Measurements from ENCODE around the gene INPP5J.
A peak's percentile ranks its signal among the peaks of the same experiment; 100 is the strongest.

The INPP5J gene

DNA sequence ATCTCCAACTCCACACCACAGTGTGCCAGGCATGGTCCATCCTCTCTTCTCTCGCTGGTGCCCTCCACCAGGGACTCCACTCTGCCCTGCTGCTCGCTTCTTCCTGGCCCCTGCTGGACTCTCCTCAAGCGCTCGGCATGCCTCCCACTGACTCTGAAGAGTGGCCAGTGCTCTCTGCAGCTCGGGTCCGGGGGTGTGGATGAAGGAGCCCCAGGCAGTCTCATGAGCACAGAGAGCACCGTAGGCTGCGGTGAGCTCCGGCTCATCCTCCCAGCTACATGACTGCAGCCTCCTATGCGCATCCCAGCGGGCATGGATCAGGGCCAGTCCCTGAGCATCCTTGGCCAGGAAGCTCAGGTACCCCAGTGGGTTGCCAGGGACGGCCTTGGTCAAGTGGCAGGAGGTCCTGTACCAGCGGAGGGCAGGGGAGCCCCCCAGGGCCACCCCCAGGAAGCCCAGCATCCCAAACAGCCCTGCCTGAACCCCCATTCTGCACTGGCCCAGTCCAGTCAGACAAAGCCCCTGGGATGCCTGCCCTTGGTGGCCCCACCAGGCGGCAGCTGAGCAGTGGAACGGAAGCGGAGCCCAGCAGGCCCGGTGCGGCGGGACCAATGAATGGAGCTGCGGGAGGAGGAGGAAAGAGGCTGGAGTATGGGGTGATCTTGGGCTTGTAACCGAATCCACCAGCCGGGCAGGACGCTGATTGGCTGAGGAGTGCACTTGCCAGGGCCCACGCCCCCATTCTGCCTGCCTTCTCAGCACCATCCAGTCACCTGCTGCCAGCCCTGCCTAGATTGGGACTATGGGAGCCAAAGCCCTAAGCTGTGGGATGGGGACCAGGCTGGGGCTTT, 17.3 kb downstream of the INPP5J start, which contains the start of gene PLA2G3:
Gene PLA2G3 (minus strand): TSS at position 643 of the 851 bp plus-strand sequence. CDS start 154 bp downstream, at position 489.
- no peaks in the 10 kb centered on the region for H3K4me1 ChIP-seq (ENCODE audit: control insufficient read depth, insufficient read depth, low read length, unreplicated experiment)
- H3K79me2 ChIP-seq (ENCODE audit: control insufficient read depth, insufficient read depth, low read length, unreplicated experiment), result no peaks in the 10 kb centered on the region
- no peak within 1 kb of the TSS for H3K4me3 ChIP-seq (ENCODE audit: low read depth, low read length)
- no peaks in the 10 kb centered on the region for H3K36me3 ChIP-seq (ENCODE audit: insufficient read depth, low read length)
- H3K27ac ChIP-seq (ENCODE audit: low read depth, low read length), result no peak within 1 kb of the TSS
- no peak within 1 kb of the TSS for H2AFZ ChIP-seq (ENCODE audit: low read length, unreplicated experiment)
- H3K27me3 ChIP-seq (ENCODE audit: insufficient read depth, low read length), result peaks cover 23% of the 10 kb centered on the region

DNA sequence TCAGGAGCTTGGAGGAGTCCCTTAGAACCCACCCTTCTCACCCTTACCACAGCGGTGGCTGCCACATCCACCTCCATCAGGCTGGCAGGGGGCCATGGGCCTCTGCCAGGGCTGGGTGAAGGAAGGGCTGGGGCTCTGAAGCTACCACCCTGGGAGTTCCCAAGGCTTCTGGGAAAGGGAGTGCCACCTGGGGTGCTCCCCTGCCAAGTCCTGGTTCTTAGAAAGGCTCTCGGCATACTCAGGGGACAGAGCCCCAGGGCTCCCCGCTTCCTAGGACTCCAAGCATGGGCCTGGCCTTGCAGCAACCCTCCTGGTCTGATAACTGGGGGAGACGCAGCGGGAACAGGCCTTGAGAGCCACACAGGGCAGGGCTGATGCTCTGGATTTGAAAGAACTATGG, 18.0 kb downstream of the INPP5J start:
- no peaks in the 10 kb centered on the region for H3K79me2 ChIP-seq (ENCODE audit: control insufficient read depth, insufficient read depth, low read length, unreplicated experiment)
- H3K4me1 ChIP-seq (ENCODE audit: control insufficient read depth, insufficient read depth, low read length, unreplicated experiment), result no peaks in the 10 kb centered on the region
- no peak overlapping the region for H3K27ac ChIP-seq (ENCODE audit: low read depth, low read length)
- H3K4me3 ChIP-seq (ENCODE audit: low read depth, low read length), result no peak overlapping the region
- H3K36me3 ChIP-seq (ENCODE audit: insufficient read depth, low read length), result no peaks in the 10 kb centered on the region
- peaks cover 23% of the 10 kb centered on the region for H3K27me3 ChIP-seq (ENCODE audit: insufficient read depth, low read length)
- H2AFZ ChIP-seq (ENCODE audit: low read length, unreplicated experiment), result no peak overlapping the region

DNA sequence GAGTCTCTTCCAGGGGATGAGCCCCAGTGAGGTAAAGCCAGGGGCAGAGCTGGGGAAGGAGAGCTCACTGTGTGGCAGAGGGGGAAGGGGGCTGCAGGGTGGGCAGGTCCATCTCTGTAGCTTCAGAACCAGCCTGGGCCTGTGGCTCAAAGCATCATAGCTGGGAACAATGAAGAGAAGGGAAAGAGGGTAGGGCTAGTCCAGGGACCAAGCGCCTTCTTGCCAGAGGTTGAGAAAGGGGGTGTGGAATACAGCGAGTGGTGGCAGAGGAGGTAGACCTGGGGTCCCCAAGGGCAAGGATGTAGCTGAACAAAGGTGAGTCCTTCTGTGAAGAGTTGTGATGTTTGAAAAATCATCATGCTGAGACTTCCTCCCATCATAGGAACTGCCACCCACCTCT, 18.8 kb downstream of the INPP5J start:
- Histone ChIP-seq H2AFZ (ENCODE audit: low read length, unreplicated experiment) (no peak overlapping the region), H3K79me2 (ENCODE audit: control insufficient read depth, insufficient read depth, low read length, unreplicated experiment) (no peaks in the 10 kb centered on the region), H3K4me1 (ENCODE audit: control insufficient read depth, insufficient read depth, low read length, unreplicated experiment) (no peaks in the 10 kb centered on the region), H3K27ac (ENCODE audit: low read depth, low read length) (no peak overlapping the region), H3K36me3 (ENCODE audit: insufficient read depth, low read length) (no peaks in the 10 kb centered on the region), H3K4me3 (ENCODE audit: low read depth, low read length) (no peak overlapping the region), H3K27me3 (ENCODE audit: insufficient read depth, low read length) (peaks cover 23% of the 10 kb centered on the region)

DNA sequence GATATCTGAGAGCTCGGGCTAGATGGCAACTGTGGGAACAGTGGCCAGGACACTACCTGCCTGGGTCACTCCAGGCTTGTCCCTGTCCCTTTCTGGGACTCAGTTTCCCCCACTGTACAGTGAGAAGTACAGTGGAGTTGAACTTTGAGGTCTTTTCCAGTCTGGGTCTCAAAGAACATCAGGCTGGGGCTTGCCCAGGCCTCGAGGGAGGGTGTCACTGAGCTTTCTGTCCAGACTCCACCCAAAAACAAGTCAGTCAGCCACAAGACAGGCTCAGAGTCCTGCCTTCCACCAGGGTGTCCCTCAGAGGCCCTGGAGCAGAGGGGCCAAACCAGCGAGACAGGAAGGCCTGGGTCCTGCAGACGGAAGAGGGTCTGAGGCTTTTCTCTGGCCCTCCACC, 19.5 kb downstream of the INPP5J start:
- Histone ChIP-seq H3K27ac (ENCODE audit: low read depth, low read length) (no peak overlapping the region), H3K36me3 (ENCODE audit: insufficient read depth, low read length) (no peaks in the 10 kb centered on the region), H3K4me1 (ENCODE audit: control insufficient read depth, insufficient read depth, low read length, unreplicated experiment) (no peaks in the 10 kb centered on the region), H3K79me2 (ENCODE audit: control insufficient read depth, insufficient read depth, low read length, unreplicated experiment) (no peaks in the 10 kb centered on the region), H3K4me3 (ENCODE audit: low read depth, low read length) (no peak overlapping the region), H2AFZ (ENCODE audit: low read length, unreplicated experiment) (no peak overlapping the region), H3K27me3 (ENCODE audit: insufficient read depth, low read length) (peaks cover 23% of the 10 kb centered on the region)

DNA sequence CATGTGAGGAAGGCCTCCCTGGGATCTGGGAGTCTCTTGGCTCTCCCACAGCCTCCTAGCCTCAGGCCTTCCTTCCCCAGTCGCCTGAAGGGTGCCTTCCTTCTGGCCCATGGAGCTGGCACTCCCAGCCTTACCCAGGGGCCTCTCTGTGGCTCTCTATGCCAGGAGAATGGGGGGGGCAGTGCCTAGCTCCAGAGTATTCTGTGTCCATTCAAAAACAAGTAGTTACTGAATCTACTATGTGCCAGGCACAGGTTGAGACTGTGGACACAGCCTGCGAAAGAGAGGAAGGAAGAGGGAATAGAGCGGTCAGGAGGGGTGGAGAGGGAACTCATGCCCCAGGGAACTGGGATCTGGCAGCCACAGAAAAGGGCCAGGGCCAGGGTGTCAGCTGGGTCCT, 20.3 kb downstream of the INPP5J start:
- peaks cover 22% of the 10 kb centered on the region for H3K27me3 ChIP-seq (ENCODE audit: insufficient read depth, low read length)
- H3K4me3 ChIP-seq (ENCODE audit: low read depth, low read length), result no peak overlapping the region
- no peak overlapping the region for H3K27ac ChIP-seq (ENCODE audit: low read depth, low read length)
- no peaks in the 10 kb centered on the region for H3K4me1 ChIP-seq (ENCODE audit: control insufficient read depth, insufficient read depth, low read length, unreplicated experiment)
- H3K36me3 ChIP-seq (ENCODE audit: insufficient read depth, low read length), result no peaks in the 10 kb centered on the region
- H3K79me2 ChIP-seq (ENCODE audit: control insufficient read depth, insufficient read depth, low read length, unreplicated experiment), result no peaks in the 10 kb centered on the region
- H2AFZ ChIP-seq (ENCODE audit: low read length, unreplicated experiment), result no peak overlapping the region

GRCh38 chr22:31143537-31143936, 20.8 kb downstream of the INPP5J start:
- Histone ChIP-seq H2AFZ (ENCODE audit: low read length, unreplicated experiment) (no peak overlapping the region), H3K27me3 (ENCODE audit: insufficient read depth, low read length) (peaks cover 17% of the 10 kb centered on the region), H3K27ac (ENCODE audit: low read depth, low read length) (no peak overlapping the region)

GRCh38 chr22:31144223-31144622, 21.5 kb downstream of the INPP5J start:
- Histone ChIP-seq H3K27me3 (ENCODE audit: insufficient read depth, low read length) (peaks cover 11% of the 10 kb centered on the region), H3K36me3 (ENCODE audit: insufficient read depth, low read length) (no peaks in the 10 kb centered on the region), H3K79me2 (ENCODE audit: control insufficient read depth, insufficient read depth, low read length, unreplicated experiment) (no peaks in the 10 kb centered on the region), H3K4me3 (ENCODE audit: low read depth, low read length) (no peak overlapping the region), H2AFZ (ENCODE audit: low read length, unreplicated experiment) (no peak overlapping the region), H3K27ac (ENCODE audit: low read depth, low read length) (no peak overlapping the region), H3K4me1 (ENCODE audit: control insufficient read depth, insufficient read depth, low read length, unreplicated experiment) (peaks cover 5% of the 10 kb centered on the region)

More at GRCh38 chr22:31143537-31143936, 20.8 kb downstream of the INPP5J start:
- Histone ChIP-seq H3K4me3 (ENCODE audit: low read depth, low read length) (no peak overlapping the region), H3K79me2 (ENCODE audit: control insufficient read depth, insufficient read depth, low read length, unreplicated experiment) (no peaks in the 10 kb centered on the region), H3K36me3 (ENCODE audit: insufficient read depth, low read length) (no peaks in the 10 kb centered on the region), H3K4me1 (ENCODE audit: control insufficient read depth, insufficient read depth, low read length, unreplicated experiment) (peaks cover under 1% of the 10 kb centered on the region)

DNA sequence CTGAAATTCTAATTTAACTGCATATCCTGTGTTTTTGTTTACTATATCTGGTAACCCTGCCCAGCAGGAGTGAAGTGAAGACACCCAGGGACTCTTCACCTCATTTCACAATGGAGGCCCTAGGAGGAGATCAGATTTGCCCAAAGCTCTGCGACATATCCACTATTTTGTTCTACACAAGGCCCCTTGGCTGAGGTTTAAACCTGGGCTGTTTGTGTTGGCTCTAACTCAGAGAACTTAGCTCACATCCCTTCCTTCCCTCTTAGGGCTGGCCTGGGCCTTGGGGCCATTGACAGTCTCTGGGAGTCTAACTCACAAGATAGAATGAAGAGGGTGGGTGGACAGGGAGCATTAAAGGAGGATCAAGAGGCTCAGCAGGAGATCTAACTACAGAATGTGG, 25.7 kb downstream of the INPP5J start:
- Histone ChIP-seq H3K79me2 (ENCODE audit: control insufficient read depth, insufficient read depth, low read length, unreplicated experiment) (no peaks in the 10 kb centered on the region), H3K27me3 (ENCODE audit: insufficient read depth, low read length) (no peaks in the 10 kb centered on the region), H2AFZ (ENCODE audit: low read length, unreplicated experiment) (peak overlapping the region; percentile 87), H3K4me1 (ENCODE audit: control insufficient read depth, insufficient read depth, low read length, unreplicated experiment) (peaks cover 5% of the 10 kb centered on the region), H3K4me3 (ENCODE audit: low read depth, low read length) (no peak overlapping the region), H3K36me3 (ENCODE audit: insufficient read depth, low read length) (no peaks in the 10 kb centered on the region), H3K27ac (ENCODE audit: low read depth, low read length) (peak overlapping the region; percentile 58; the same call in 1 of the 2 replicates)

DNA sequence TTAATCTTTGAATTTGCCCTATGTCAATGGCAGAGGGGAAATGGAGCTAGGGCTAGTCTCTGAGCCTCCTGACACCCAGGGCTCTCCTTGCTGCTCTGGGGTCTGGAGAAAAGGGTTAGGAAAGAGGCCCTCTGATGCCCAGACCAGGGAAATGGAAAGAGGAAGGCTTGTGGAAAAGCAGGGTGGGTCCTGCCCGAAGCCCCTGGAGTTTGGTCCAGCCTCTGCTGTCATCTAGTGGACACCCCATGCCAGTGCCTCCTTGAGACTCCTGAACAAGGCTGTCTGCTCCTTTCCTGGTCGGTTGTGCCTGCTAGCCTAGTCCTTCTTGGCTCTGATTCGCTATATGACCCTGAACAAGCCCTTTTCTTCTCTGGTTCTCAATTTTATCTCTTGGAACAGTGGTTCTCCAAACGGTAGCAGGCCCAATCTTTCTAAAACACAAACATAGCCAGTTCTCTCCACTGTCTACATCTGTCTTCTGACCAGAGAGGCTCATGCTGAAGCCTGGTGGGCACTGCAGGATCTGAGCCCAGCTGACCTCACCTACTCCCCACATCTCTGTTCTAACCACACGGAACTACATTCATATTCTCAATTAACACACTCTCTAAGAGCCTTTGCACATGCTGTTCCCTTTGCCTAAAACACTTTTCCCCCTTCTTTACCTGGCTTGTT, 26.3 kb downstream of the INPP5J start:
- Histone ChIP-seq H2AFZ (ENCODE audit: low read length, unreplicated experiment) (peak overlapping the region; percentile 87), H3K27me3 (ENCODE audit: insufficient read depth, low read length) (no peaks in the 10 kb centered on the region), H3K36me3 (ENCODE audit: insufficient read depth, low read length) (no peaks in the 10 kb centered on the region), H3K4me3 (ENCODE audit: low read depth, low read length) (no peak overlapping the region), H3K79me2 (ENCODE audit: control insufficient read depth, insufficient read depth, low read length, unreplicated experiment) (no peaks in the 10 kb centered on the region), H3K27ac (ENCODE audit: low read depth, low read length) (peak overlapping the region; percentile 58; the same call in 1 of the 2 replicates), H3K4me1 (ENCODE audit: control insufficient read depth, insufficient read depth, low read length, unreplicated experiment) (peaks cover 5% of the 10 kb centered on the region)

GRCh38 chr22:31150615-31151014, 27.8 kb downstream of the INPP5J start:
- H3K79me2 ChIP-seq (ENCODE audit: control insufficient read depth, insufficient read depth, low read length, unreplicated experiment), result no peaks in the 10 kb centered on the region
- H3K27me3 ChIP-seq (ENCODE audit: insufficient read depth, low read length), result no peaks in the 10 kb centered on the region

More at GRCh38 chr22:31150615-31151014, 27.8 kb downstream of the INPP5J start:
- Histone ChIP-seq H3K4me3 (ENCODE audit: low read depth, low read length) (no peak overlapping the region), H2AFZ (ENCODE audit: low read length, unreplicated experiment) (no peak overlapping the region), H3K27ac (ENCODE audit: low read depth, low read length) (no peak overlapping the region), H3K4me1 (ENCODE audit: control insufficient read depth, insufficient read depth, low read length, unreplicated experiment) (peaks cover 5% of the 10 kb centered on the region), H3K36me3 (ENCODE audit: insufficient read depth, low read length) (no peaks in the 10 kb centered on the region)
